ENCODE results near the gene COX4I1.

The COX4I1 gene

DNA sequence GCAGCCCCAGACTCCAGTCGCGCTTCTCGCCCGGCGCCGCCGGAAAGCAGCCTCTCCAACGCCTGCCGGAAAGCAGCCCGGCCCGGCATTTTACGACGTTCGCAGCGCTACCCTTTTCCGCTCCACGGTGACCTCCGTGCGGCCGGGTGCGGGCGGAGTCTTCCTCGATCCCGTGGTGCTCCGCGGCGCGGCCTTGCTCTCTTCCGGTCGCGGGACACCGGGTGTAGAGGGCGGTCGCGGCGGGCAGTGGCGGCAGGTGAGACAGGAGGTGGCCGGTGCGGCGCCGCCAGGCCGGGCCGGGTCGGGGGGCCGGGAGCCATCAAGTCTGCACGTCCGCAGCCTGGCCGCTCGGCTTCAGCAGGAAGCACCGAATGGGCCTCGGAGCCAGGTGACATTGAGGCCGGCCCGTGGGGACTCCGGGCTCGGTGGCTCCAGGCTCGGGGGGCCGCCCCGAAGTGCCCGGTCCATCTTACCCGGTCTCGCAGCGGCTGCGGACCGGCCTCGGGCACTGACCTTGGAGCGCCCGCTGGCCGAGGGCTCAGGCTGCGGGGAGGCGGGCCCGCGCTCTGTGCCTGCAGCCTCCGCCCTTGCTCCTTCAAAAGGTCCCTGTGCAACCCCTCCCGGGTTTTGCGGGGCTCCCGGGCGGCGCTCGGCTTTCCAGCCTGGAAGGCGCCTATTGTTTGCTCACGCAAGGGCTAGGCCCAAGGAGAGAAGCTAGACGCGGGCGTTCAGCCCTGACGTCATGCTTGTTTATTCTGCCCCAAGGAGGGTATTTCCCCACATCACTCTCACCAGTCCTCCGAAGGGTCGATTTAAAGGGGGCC, at the start of gene COX4I1, which contains the start of gene EMC8:
COX4I1 (plus strand) TSS at position 199 of the 824 bp plus-strand sequence. CDS start 1,511 bp downstream, outside the sequence.
EMC8 (minus strand) TSS at position 48 of the 824 bp plus-strand sequence. CDS start 249 bp downstream, outside the sequence.
- DNase-seq (ENCODE audit: low read depth): peak; percentile 87

DNA sequence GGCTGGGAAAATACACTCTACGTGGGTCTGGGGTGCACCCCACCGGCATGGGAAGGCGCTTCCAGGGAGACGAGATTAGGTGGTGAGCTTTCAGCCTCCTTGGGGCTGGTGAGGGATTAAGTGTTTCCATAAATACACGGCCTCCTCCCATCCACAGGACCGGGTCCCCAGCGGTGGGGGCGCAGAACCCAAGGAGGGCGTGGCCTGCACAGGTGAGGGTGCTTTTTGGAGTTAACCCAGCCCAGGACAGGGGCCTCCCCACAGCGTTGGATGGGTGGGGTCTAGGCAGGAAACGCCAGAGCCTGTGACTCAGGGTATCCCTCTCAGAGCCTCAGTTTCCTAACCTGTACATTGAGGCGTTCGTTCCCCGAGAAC, 49.7 kb upstream of the COX4I1 start:
- no peak for DNase-seq (ENCODE audit: low read depth)

DNA sequence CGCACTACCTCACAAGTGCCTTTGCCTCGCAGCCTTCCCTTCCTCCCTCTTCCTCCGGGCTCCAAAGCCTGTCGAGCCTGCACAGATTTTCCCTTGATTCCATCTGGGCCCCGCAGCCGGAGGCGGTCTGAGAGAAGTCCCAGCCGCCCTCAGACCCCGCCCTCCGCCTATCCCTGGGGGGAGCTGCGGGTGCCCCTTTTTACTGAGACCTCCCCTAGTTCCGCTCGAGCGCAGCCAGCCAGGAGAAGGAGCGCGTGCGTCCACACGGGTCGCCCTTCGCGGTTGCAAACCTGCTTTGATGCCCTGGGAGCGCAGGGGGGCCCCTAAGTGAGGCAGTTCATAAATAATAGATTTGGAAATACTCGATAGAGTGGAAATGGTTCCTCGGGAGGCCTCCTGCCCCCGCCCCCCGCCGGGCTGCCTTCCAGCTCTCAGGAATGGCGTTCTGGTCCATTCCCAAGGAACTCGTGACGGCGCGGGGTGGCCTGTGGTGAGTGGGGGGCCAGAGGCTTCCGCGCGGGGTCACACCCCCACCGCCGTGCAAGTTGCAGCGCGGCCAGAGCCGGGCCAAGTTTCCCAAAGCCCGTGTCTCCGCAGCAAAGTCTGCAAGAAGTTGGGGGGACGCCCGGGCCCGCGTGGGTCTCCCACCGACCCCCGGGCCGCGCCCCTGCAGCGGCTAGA, 49.2 kb upstream of the COX4I1 start:
- DNase-seq (ENCODE audit: low read depth): no peak

DNA sequence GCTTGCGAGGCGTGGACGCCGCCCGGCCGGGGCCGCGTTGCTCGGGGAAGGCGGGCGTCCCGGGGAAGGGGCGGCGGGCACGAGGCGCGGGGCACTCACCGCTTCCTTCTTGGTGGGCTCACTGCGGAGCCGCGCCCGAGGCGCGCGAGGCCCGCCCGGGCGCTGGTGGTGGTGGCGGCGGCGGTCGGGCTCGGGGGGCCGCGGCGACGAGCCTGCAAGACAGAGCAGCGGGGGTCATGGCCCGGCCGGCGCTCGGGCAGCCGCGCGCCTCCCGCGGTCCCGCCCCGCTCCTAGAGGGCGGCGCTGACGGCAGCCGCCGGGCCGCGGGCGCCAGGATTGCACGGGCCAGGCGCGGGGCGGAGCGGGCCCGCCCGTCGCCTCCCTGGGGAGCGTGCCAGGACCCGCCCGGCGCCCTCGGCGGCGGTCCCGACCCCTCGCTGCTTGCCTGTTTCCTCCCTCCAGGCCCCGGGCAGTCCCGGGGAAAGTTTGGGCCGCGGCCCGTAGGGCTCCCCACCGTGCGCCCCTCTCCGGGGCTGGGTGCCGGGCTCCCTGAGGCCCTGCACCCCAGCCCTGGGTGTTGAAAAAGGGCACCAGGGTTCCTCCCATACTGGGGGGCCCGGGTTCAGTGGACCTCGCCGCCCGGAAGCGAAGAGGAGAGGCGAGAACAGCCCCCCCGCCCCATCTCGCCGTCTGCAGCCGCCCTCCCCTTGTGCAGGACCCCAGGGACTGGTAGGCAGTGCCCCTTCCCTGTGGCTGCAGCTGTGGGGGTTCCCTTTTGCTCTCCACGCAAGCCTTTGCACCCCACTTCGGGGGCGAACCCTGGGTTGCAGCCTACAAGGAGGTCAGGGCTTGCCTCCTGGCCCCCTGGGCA, 48.4 kb upstream of the COX4I1 start, which contains the start of gene C16orf74:
C16orf74 (minus strand) TSS at position 270 of the 871 bp plus-strand sequence. CDS start 15,879 bp downstream, outside the sequence.
- DNase-seq (ENCODE audit: low read depth): no peak

DNA sequence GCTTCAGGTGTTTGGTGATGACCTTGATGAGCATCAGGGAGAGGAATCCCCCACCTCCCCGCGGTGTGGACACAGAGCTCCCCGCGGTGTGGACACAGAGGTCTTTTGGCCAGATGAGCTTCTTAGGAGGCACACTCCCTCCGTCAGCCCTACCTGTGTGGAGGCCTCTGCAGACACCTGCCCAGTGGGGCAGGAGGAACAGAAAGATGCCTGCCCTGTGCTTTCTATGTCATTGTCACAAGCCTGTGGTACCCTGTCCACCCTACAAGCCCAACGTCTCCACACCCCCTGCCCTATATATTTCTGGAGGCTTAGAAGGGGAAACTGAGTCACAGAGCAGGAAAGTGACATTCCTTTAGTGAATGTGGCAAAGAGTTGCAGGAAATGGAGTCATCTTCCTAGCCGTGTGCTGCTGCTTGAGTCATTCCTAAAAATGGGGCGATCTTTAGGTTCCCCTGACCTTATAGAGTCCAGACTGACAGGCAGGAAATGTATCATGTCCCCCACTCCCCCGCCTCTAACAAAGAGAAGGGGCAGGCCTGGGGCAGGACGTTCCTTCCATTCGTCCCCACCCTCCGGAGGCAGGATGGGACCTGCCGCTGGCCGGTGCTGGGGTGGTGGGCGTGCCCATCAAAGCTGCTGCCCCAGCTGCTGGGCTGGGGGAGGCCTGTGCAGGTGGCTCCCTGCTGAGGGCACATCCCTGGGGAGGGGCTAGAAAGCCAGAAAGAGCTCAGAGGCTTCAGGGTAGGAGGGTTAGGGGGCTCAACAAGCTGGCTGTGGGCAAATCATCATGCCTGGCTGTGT, 47.6 kb upstream of the COX4I1 start:
- DNase-seq (ENCODE audit: low read depth): no peak

DNA sequence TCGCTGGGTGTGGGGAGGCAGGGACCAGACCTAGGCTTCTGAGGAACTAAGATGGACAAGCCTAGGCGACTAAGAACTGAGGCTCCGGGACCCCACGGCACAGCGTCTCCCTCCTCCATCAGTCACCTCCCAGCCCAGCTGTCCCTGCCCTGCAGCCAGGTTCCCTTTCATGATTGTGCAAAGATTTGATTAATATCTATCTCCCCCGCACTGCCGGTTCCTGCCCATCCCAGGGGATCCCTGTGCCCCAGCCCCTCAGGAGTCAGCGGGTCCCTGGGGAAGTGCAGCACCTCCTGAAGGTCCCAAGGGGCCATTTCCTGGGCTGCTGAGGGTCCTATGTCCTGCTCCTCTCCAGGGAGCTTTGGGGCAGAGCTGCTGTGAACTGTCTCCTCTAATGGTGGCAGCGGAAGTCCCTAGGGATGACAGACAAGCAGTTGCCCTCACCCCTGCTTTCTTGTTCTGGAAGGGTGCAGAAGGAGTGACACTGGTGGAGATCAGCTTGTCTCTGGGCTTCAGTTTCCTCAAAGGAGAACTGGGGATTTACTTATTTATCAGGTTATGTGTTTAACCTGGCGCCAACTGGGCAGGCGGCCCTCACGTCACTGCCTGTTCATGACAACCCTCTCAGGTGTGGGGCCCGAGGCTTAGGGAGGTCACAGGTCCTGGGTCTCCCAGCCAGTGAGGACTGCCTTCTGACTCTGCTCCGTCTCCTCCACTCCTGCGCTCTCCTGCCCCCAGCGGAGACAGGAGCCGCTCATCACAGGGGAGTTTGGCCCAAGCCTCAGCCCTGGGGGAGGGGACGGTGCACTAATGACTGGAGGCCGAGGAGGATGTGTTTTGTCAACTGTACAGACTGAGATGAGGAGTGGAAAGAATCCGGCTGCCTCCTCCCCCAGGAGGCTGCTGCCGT, 46.7 kb upstream of the COX4I1 start:
- DNase-seq (ENCODE audit: low read depth): no peak

DNA sequence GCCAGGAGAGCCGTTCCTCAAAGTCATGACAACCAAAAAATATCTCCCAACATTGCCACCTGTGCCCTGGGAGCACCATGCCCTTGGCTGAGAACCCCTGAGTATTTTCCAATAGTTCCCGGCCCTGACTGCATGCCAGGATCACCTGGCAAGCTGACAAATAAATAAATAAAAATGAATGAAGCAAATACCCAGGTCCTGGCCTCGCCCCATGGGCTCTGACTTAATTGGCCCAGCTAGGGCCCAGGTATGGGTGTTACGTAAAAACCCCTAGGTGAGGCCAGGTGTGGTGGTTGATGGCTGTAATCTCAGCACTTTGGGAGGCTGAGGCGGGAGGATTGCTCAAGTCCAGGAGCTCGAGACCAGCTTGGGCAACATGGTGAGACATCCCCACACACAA, 45.9 kb upstream of the COX4I1 start:
- DNase-seq (ENCODE audit: low read depth): no peak

DNA sequence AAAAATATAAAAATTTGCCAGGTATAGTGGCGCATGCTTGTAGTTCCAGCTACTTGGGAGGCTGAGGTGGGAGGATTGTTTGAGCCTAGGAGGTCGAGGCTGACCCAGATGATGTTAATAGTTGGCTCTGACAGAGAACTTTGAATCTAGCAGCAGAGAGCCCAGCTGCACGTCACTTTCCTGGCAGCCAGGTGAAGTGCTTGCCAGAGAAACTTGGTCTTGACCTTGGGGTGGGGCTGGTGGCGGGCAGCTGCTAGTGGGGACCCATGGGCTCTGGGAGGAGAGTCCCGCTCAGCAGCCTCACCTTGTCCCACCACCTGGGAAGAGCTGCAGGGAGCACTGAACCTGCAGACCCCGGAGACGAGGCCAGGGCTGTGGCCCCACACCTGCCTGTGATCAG, 45.5 kb upstream of the COX4I1 start:
- no peak for DNase-seq (ENCODE audit: low read depth)

DNA sequence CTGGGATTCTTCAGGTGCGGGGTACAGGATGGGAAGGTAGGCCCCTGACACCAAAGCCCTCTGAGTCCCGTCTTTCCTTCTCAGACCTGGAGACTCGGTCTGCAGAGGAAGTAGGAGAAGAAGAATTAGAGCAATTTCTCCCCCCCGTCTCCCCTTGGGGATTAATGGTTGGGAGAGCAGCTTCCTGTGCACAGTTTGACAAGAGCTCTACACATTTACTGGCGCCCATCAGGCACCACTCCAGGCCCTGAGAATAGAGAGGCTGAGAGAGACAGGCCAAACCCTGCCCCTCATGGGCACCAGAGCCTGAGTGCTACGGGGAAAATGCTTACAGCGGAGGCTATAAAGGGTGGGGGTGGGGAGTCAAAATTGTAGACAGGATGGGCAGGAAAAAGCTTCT, 45.1 kb upstream of the COX4I1 start:
- no peak for DNase-seq (ENCODE audit: low read depth)

DNA sequence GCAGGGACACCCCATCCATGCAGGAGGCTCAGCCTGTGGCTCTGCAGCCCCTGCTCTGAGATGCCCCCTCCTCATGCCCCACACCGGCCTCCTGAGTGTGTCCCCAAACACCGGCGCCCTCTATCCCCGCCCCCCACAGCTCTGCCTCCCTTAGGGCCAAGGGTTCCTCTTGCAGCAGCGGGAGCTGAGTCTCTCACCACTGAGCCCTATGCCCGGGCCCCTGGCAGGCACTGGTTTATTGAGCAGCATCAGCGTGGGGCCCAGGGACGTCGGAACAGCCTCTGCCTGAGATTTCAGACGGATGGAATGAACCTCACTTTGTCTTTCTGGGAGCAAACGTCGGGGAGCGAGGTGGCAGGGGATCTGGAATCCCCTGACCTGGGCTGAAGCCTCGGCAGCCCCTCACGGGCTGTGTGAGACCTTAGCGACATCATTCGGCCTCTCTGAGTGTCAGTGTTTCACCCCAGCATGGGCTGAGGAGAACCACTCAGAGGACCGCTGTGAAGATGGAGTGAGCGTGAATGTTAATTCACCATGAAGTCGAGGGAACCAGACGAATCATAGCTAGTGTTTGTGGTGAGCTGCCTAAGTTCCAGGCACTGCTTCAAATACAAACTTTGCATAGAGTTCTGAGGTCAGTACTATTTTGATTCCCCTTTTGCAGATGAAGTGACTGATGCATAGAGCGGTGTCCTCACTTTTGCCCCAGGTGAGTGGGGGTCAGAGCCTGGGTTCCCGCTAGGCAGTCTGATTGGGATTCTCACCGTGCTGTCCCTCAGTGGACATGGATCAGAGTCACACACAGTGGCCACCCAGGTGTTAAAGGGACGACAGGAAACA, 43.3 kb upstream of the COX4I1 start:
- DNase-seq (ENCODE audit: low read depth): no peak

DNA sequence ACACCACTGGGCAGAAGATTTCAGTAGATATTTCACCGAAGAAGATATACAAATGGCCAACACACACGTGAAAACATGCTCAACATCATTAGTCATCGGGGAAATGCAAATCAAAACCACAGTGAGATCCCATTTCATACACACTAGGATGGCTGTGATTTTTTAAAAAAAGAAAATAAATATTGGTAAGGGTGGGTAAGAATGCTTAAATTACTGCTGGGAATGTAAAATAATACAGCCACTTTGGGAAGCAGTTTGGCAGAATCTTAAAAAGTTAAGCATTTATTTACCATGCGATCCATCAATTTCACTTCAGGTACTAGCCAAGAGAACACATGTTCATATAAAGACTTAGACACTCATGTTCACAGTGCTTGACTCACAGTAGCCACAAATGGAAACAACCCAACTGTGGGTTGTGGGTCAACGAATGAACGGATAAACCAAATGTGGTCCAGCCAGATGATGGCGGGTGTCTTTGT, 42.1 kb upstream of the COX4I1 start:
- DNase-seq (ENCODE audit: low read depth): no peak

DNA sequence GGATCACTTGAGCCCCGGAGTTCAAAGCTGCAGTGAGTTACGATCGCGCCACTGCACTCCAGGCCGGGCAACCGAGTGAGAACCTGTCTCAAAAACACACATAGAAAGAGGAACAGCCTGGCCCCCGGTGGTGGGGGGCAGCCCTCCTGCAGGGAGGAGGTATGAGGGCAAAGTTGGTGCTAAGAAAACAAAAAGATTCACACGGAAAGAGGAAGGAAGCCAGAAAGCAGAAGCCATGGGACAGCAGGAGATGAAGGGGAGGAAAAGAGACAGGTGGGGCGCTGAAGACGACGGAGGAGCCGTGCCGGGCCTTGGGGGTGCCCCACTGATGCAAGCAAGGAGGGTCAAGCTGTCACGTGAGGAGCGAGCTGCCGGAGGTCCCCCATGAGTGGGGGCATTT, 40.4 kb upstream of the COX4I1 start:
- no peak for DNase-seq (ENCODE audit: low read depth)

DNA sequence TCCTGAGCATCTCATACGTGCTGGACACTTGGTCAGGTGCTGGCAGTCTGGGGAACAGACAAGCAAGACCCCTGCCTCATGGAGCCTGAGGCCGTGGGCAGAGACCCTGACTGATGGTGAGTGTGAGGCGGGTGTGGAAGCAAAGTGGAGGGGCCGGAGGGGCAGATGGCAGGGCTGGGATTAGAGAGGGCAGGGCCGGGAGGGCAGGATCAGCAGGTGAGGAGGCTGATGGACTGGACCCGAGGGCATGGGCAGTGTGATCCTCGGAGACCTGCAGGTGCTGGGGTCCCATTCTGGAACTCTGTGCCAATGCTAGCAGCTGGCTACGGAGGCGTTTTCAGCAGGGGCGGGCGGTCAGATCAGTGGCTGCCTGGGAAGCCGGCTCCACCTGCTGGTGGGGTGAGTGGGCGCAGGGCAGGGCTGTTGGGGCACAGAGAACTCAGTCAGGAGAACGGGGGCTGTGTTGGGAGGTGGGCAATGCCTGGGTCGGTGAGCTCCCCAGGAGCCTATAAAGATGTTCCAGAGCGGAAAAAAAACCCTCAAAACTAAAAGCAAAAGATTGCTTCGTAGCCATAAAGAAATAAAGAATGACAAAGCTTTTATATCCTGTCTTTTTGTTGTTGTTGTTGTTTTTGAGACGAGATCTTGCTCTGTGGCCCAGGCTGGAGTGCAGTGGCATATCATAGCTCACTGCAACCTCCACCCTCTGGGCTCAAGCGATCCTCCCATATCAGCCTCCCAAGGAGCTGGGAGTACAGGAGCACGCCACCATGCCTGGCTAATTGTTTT, 39.7 kb upstream of the COX4I1 start:
- no peak for DNase-seq (ENCODE audit: low read depth)

DNA sequence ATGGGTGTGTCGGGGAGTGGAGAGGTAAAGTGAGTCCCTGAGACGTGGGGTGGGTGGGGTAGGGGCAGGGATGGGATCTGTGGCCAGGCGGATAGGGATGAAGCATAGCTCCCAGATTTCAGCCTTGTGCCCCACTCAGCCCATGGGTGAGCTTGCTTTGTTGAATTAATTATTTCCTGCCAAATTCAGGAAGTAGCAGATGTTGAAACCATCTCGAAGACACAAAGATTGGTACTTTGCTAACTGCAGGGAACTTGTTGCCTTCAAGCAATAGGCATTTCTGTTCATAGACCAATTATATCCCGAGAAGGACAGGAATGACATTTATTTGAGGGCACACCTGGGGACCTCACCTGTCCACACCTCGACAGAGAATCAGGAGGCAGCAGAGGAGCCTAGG, 37.6 kb upstream of the COX4I1 start:
- DNase-seq (ENCODE audit: low read depth): no peak

DNA sequence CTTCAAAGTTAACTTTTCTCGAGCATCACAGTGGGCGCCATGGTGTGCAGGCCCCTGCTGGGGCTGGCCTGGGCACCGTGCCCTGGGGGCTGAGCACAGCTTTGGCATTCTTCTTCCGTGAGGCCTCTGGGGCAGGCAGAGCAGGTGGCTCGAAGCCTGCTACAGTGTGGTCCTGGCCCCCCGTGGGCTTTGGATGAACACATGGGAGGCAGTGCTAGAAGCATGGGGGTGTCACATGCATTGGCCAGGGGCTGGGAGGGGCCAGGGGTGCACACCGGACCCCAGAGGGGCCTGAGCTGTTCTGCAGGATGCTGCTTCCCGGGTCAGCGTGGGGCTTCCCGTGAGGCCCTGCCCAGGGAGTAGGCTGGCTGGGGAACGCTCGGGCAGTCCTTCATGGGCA, 36.5 kb upstream of the COX4I1 start:
- DNase-seq (ENCODE audit: low read depth): no peak

DNA sequence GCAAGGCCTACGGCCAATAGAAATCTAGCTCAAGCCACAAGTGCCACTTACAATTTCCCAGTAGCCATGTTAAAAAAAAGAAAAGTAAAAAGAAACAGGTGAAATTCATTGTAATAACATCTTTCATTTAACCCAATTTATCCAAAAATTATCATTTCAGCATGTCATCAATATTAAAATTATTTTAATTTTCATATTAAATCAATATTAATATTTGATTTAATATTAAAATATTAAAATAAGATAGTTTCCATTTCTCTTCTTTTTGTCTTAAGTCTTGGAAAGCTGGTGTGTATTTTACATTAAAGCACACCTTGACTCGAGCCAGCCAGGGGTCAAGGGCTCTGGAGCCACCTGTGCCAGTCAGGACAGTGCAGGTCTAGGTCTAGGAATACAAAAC, 35.9 kb upstream of the COX4I1 start:
- DNase-seq (ENCODE audit: low read depth): no peak

DNA sequence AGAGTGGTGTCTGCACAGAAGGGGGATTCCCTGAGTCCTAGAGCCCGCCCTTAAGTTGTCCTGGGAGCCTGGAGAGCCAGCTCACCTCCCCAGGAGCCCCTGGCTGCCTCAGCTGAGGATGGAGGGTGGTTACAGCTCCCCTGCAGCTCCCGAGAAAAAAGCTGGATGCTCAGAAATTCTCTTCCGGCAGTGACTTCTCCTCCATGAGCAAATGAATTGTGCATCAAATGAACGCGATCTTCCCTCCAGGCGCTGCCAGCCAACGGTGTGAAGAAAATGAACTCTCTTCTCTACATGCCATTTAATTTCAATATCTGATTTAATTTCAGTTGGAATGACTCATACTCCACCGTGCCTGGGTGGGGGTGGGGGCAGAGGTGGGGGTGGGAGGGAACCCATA, 34.3 kb upstream of the COX4I1 start:
- no peak for DNase-seq (ENCODE audit: low read depth)

DNA sequence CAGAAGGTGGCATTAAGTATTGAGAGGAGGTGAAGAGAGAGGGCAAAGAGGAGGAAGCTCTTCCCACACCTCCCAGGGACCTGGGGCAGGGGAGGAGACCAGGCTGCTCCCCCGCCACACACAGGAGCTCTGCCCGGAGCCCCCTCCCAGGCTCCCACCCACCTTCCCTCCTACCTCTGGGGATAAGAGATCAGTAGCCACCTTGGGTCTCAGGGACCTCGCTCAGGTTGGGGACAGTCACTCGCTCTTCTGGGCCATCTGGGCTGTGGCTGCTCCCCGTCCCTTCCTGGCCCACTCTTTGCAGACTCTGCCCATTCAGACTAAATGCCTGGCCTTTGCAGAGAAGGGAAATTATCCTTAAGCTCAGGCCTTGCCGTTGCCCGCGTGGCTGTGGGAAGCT, 33.7 kb upstream of the COX4I1 start:
- no peak for DNase-seq (ENCODE audit: low read depth)

DNA sequence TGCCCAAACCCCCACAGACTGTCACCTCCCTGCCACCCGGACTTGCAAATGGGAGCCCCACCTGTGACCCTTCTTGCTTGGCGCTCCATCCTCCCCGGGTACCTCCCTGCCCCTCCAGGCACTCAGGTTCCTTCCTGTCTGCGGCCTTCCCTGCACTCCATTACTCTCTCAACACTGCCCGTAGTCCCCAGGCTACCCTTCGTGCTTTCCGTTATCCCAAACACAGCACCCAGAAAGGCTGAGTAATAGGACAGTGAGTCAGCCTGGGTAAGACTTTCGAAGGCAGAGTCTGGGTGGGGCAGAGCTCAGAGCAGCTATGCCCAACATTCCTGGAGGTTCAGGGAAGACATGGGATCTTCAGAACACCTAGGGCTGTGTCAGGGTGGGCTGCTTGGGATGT, 32.0 kb upstream of the COX4I1 start:
- DNase-seq (ENCODE audit: low read depth): no peak
